ENCODE measurements around the gene FRMD6.
"Not testable (repeated sequence)": the region's sequence is repeated elsewhere in the genome, so short reads cannot be mapped to it uniquely, and the experiment has no call there.

- not testable (repeated sequence) for TF ChIP-seq CTCF, POLR2A (IDR thresholded peaks at IDR 0.05)
Measured at GRCh38 chr14:51746823-51747222, 95.1 kb downstream of the FRMD6 start.
